ENCODE measurements around the gene KRTAP10-5. TPM values are rescaled to one million over a fixed set of nuclear protein-coding genes. Genes with fewer than 3 reads are reported as not detected.

The KRTAP10-5 gene
- total RNA-seq, 1 donor from 2014 or later = not detected

DNA sequence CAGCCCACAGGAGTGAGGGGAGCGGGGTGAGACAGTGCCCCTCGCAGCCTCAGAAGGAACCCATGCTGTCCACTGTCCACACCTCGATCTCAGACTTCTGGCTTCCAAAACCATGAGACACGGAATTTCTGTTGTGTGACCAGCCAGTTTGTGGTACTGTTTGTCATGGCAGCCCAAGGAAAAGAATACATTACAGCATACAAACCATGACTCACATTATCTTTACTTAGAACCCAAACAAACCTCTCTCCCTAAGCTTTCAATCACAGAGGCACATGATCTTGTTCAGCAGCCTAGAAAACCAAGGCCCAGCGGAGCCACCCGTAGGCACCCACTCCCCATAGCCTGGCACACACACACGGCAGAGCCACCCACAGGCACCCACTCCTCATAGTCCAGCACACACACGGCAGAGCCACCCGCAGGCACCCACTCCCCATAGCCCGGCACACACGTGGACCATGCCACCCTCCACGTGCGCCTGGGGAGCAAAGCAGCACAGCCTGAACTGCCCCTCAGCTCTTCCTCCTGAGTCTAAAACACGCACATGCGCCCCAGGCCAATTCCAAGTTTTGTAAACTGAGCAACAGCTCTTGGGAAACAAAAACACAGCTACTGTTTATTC, 7.3 kb downstream of the KRTAP10-5 start:
- Mint-ChIP-seq H3K27ac (ENCODE audit: unreplicated experiment) (peak overlapping the region; percentile 43), H3K36me3 (ENCODE audit: low read depth) (peaks cover 8% of the 10 kb centered on the region), H3K9me3 (peaks cover 11% of the 10 kb centered on the region), H3K4me3 (no peak overlapping the region), H3K4me1 (no peaks in the 10 kb centered on the region), H3K27me3 (ENCODE audit: low read depth) (peaks cover 2% of the 10 kb centered on the region)
- DNase-seq (ENCODE audit: low read depth, low spot score) = no peak
- no peak for TF ChIP-seq CTCF (conservative IDR thresholded peaks at IDR 0.05)

GRCh38 chr21:44571844-44572782, 8.3 kb downstream of the KRTAP10-5 start:
- no peak overlapping the region for H3K27ac Mint-ChIP-seq (ENCODE audit: unreplicated experiment)
- no peak for DNase-seq (ENCODE audit: low read depth, low spot score)
- peaks cover 5% of the 10 kb centered on the region for H3K27me3 Mint-ChIP-seq (ENCODE audit: low read depth)
- peaks cover 9% of the 10 kb centered on the region for H3K9me3 Mint-ChIP-seq
- peaks cover 7% of the 10 kb centered on the region for H3K36me3 Mint-ChIP-seq (ENCODE audit: low read depth)
- H3K4me3 Mint-ChIP-seq = no peak overlapping the region
- no peak for TF ChIP-seq CTCF (conservative IDR thresholded peaks at IDR 0.05)
- no peaks in the 10 kb centered on the region for H3K4me1 Mint-ChIP-seq

DNA sequence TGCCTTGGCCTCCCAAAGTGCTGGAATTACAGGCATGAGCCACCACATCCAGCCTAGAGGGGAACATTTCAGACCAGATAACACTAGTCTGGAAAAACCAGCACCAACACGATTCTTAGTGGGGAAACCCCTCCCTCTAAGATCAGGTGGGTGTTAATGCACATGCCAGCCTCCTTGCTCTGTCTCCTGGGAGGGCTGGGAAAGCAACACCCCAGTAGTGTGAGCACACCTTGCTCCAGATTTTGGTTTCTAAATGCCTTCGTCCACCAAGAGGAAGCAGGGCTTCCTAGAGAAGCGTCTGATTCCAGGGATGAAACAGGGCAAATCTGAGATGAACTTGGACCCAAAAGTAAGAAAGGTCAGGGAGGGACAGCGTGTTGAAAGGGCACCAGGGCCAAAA, 9.1 kb downstream of the KRTAP10-5 start:
- TF ChIP-seq CTCF (conservative IDR thresholded peaks at IDR 0.05) = no peak
- peaks cover 6% of the 10 kb centered on the region for H3K27me3 Mint-ChIP-seq (ENCODE audit: low read depth)
- H3K36me3 Mint-ChIP-seq (ENCODE audit: low read depth) = peaks cover 3% of the 10 kb centered on the region
- no peak overlapping the region for H3K4me3 Mint-ChIP-seq
- H3K27ac Mint-ChIP-seq (ENCODE audit: unreplicated experiment) = no peak overlapping the region
- H3K9me3 Mint-ChIP-seq = peaks cover 7% of the 10 kb centered on the region
- DNase-seq (ENCODE audit: low read depth, low spot score) = no peak
- H3K4me1 Mint-ChIP-seq = no peaks in the 10 kb centered on the region

- H3K9me3 Mint-ChIP-seq = peaks cover 7% of the 10 kb centered on the region
- no peak overlapping the region for H3K4me3 Mint-ChIP-seq
- H3K4me1 Mint-ChIP-seq = no peaks in the 10 kb centered on the region
- H3K27me3 Mint-ChIP-seq (ENCODE audit: low read depth) = peaks cover 6% of the 10 kb centered on the region
- TF ChIP-seq CTCF (conservative IDR thresholded peaks at IDR 0.05) = no peak
- DNase-seq (ENCODE audit: low read depth, low spot score) = no peak
- H3K27ac Mint-ChIP-seq (ENCODE audit: unreplicated experiment) = no peak overlapping the region
- H3K36me3 Mint-ChIP-seq (ENCODE audit: low read depth) = peaks cover 3% of the 10 kb centered on the region
These were observed 10.4 kb downstream of the KRTAP10-5 start for GRCh38 chr21:44569861-44570517.

- Mint-ChIP-seq H3K36me3 (ENCODE audit: low read depth) (peaks cover 3% of the 10 kb centered on the region), H3K27me3 (ENCODE audit: low read depth) (peaks cover 6% of the 10 kb centered on the region), H3K27ac (ENCODE audit: unreplicated experiment) (peak overlapping the region; percentile 19), H3K4me3 (no peak overlapping the region), H3K9me3 (peaks cover 7% of the 10 kb centered on the region), H3K4me1 (no peaks in the 10 kb centered on the region)
- DNase-seq (ENCODE audit: low read depth, low spot score) = no peak
- no peak for TF ChIP-seq CTCF (conservative IDR thresholded peaks at IDR 0.05)
These were observed 11.5 kb downstream of the KRTAP10-5 start for GRCh38 chr21:44568667-44569556.

All from neural crest cell (in vitro differentiated cells).